ENCODE results near the gene GPC6. TPM values are rescaled to one million over a fixed set of nuclear protein-coding genes. Genes with fewer than 3 reads are reported as not detected.

The GPC6 gene
- total RNA-seq, 1 donor = 77.8 TPM

DNA sequence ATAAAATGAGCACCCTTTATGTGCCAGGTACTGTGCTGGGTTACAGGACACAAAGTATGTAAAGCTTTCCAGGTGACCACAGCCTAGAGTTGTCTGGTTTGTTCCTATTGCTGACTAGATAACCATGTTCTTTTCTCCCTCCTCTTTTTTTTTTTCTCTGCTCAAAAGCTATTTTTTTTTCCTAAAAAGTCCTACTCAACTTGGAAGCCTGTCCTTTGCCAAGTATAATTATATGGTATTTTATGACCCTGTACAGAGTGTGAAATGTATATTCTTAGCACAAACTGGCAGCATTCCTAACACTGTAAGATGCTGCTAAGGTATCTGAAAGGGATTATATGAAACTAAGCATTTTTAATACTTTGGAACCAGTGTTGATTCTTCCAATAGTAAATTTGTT, 171.0 kb downstream of the GPC6 start:
- TF ChIP-seq, protein P1, sequence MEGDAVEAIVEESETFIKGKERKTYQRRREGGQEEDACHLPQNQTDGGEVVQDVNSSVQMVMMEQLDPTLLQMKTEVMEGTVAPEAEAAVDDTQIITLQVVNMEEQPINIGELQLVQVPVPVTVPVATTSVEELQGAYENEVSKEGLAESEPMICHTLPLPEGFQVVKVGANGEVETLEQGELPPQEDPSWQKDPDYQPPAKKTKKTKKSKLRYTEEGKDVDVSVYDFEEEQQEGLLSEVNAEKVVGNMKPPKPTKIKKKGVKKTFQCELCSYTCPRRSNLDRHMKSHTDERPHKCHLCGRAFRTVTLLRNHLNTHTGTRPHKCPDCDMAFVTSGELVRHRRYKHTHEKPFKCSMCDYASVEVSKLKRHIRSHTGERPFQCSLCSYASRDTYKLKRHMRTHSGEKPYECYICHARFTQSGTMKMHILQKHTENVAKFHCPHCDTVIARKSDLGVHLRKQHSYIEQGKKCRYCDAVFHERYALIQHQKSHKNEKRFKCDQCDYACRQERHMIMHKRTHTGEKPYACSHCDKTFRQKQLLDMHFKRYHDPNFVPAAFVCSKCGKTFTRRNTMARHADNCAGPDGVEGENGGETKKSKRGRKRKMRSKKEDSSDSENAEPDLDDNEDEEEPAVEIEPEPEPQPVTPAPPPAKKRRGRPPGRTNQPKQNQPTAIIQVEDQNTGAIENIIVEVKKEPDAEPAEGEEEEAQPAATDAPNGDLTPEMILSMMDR (IDR thresholded peaks at IDR 0.05; ENCODE audit: extremely low read depth, low read depth, low read length) = no peak
- Histone ChIP-seq H3K4me3 (ENCODE audit: insufficient read depth, low read length) (no peak overlapping the region), H3K27me3 (ENCODE audit: insufficient read depth, low read length) (no peaks in the 10 kb centered on the region), H3K4me2 (ENCODE audit: insufficient read depth, low read length) (peak overlapping the region; percentile 65), H4K20me1 (ENCODE audit: insufficient read depth, low read length) (peaks cover 2% of the 10 kb centered on the region), H3K27ac (ENCODE audit: low read depth, low read length) (no peak overlapping the region), H3K79me2 (ENCODE audit: insufficient read depth, low read length) (no peaks in the 10 kb centered on the region), H3K36me3 (ENCODE audit: insufficient read depth, low read length) (no peaks in the 10 kb centered on the region), H2AFZ (ENCODE audit: low read length) (no peak overlapping the region), H3K4me1 (ENCODE audit: insufficient read depth, low read length) (peaks cover 16% of the 10 kb centered on the region), H3K9me3 (ENCODE audit: low read depth, low read length) (no peaks in the 10 kb centered on the region)
- DNase-seq (ENCODE audit: insufficient read length, low spot score, missing footprints) = no peak

DNA sequence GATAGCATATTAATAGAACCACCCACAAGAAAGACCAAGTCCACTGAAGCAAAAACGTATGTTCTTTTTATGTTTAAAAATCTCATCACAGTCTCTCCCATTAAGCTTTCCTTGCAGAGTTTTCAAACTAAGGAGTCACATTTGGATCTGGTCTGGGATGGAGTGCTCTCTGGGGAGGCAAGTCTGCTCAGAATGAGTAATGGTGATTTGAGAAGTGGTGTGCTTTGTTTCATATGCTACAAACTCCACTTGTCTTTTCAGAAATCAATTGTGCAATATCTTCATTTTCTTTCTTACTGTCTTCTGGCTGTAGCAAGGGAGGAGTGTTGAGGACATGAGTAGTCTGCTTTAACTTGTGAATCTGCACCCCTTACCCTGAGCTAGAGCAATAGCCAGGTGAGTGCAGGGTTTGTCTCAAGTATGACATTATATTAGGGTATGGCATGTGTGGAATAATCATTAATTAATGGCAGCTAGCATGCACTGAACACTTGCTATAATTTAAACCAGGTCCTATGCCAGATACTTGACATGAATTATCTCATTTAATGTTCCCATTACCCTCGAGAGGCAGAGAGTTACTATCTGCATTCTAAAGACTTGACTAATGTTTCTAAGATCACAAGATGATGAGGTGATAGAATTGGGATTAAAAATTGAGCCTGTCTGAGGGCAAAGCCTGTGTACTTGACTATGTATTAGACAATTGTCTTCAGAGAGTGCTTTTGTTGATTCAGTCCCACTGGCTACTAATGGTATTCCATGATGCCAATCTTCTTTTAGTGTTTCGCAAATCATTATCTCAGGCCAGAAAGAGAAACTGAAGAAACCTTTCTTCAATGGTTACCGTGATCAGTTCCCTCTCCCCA, 171.8 kb downstream of the GPC6 start:
- peaks cover 16% of the 10 kb centered on the region for H3K4me1 ChIP-seq (ENCODE audit: insufficient read depth, low read length)
- H3K36me3 ChIP-seq (ENCODE audit: insufficient read depth, low read length) = no peaks in the 10 kb centered on the region
- TF ChIP-seq, protein P1 (IDR thresholded peaks at IDR 0.05; ENCODE audit: extremely low read depth, low read depth, low read length) = no peak
- no peak overlapping the region for H2AFZ ChIP-seq (ENCODE audit: low read length)
- no peaks in the 10 kb centered on the region for H3K27me3 ChIP-seq (ENCODE audit: insufficient read depth, low read length)
- H3K79me2 ChIP-seq (ENCODE audit: insufficient read depth, low read length) = no peaks in the 10 kb centered on the region
- H3K4me2 ChIP-seq (ENCODE audit: insufficient read depth, low read length) = peak overlapping the region; percentile 65
- DNase-seq (ENCODE audit: insufficient read length, low spot score, missing footprints) = peak; percentile 73
- H3K4me3 ChIP-seq (ENCODE audit: insufficient read depth, low read length) = peak overlapping the region; percentile 13
- H3K27ac ChIP-seq (ENCODE audit: low read depth, low read length) = no peak overlapping the region
- H4K20me1 ChIP-seq (ENCODE audit: insufficient read depth, low read length) = peaks cover 2% of the 10 kb centered on the region
- no peaks in the 10 kb centered on the region for H3K9me3 ChIP-seq (ENCODE audit: low read depth, low read length)

DNA sequence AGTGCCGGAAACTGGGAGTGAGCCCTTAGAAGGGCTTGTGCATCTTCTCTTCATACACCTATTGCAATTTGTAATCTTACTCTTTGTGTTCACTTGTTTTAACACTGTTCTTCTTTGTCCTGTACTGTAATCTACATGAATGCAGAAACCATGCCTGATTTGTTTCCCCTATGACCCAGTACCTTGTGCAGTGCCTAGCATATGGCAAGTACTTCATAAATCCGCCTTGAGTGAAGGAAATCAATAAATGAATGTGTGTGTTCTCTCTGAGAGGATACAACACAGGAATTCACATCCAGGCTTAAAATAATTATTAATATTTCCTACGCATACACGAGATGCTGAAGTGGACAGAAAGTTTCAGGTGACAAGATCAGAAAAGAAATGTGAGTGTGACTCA, 172.6 kb downstream of the GPC6 start:
- no peak overlapping the region for H2AFZ ChIP-seq (ENCODE audit: low read length)
- no peaks in the 10 kb centered on the region for H3K79me2 ChIP-seq (ENCODE audit: insufficient read depth, low read length)
- no peak overlapping the region for H3K27ac ChIP-seq (ENCODE audit: low read depth, low read length)
- H3K4me2 ChIP-seq (ENCODE audit: insufficient read depth, low read length) = no peak overlapping the region
- no peak for DNase-seq (ENCODE audit: insufficient read length, low spot score, missing footprints)
- H3K36me3 ChIP-seq (ENCODE audit: insufficient read depth, low read length) = no peaks in the 10 kb centered on the region
- TF ChIP-seq, protein P1 (IDR thresholded peaks at IDR 0.05; ENCODE audit: extremely low read depth, low read depth, low read length) = no peak
- H3K27me3 ChIP-seq (ENCODE audit: insufficient read depth, low read length) = no peaks in the 10 kb centered on the region
- H4K20me1 ChIP-seq (ENCODE audit: insufficient read depth, low read length) = peaks cover 2% of the 10 kb centered on the region
- H3K4me3 ChIP-seq (ENCODE audit: insufficient read depth, low read length) = no peak overlapping the region
- peaks cover 16% of the 10 kb centered on the region for H3K4me1 ChIP-seq (ENCODE audit: insufficient read depth, low read length)
- no peaks in the 10 kb centered on the region for H3K9me3 ChIP-seq (ENCODE audit: low read depth, low read length)

DNA sequence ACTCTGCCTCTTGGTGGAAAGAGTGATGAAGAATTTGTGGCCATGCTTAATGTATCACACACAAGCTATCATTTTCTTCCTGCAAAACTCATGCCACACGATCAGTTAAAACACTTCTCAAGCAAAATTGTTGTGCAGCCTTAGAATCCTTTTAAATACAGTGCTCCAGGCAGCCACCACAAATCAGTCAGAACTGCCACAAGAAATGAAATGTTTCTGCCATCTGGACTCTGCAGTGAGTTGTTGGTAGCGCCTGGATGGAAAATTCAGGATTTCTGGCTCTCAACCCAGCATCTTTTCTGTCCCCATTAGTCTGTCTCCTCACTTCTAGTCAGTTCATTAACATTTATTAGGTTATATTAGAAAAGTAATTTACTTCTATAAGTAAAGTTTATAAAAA, 179.5 kb downstream of the GPC6 start:
- Histone ChIP-seq H2AFZ (ENCODE audit: low read length) (no peak overlapping the region), H3K79me2 (ENCODE audit: insufficient read depth, low read length) (no peaks in the 10 kb centered on the region), H3K9me3 (ENCODE audit: low read depth, low read length) (no peaks in the 10 kb centered on the region), H3K27me3 (ENCODE audit: insufficient read depth, low read length) (no peaks in the 10 kb centered on the region), H3K4me1 (ENCODE audit: insufficient read depth, low read length) (no peaks in the 10 kb centered on the region), H4K20me1 (ENCODE audit: insufficient read depth, low read length) (no peaks in the 10 kb centered on the region), H3K4me2 (ENCODE audit: insufficient read depth, low read length) (no peak overlapping the region), H3K36me3 (ENCODE audit: insufficient read depth, low read length) (no peaks in the 10 kb centered on the region), H3K27ac (ENCODE audit: low read depth, low read length) (no peak overlapping the region), H3K4me3 (ENCODE audit: insufficient read depth, low read length) (no peak overlapping the region)
- TF ChIP-seq, protein P1 (IDR thresholded peaks at IDR 0.05; ENCODE audit: extremely low read depth, low read depth, low read length) = no peak
- no peak for DNase-seq (ENCODE audit: insufficient read length, low spot score, missing footprints)

Measured in osteoblast (primary cell).